HG03439 (cell line): ENCODE results near the gene MSGN1.
"Not testable (repeated sequence)": the region's sequence is repeated elsewhere in the genome, so short reads cannot be mapped to it uniquely, and the experiment has no call there.

Experiments used
- ATAC-seq: cut with Tn5 transposase; IDR thresholded peaks from one replicate; pipeline ENCODE4 v1.9.1; 2021; ENCODE audit warnings: mild to moderate bottlenecking, moderate library complexity; ENCODE audit not compliant: unreplicated experiment

Gene MSGN1

GRCh38 chr2:17804358-17804757 is 11.9 kb upstream of the MSGN1 start:
- peak; percentile 48 for ATAC-seq

- no peak for ATAC-seq
Observed at GRCh38 chr2:17805166-17805565, 11.1 kb upstream of the MSGN1 start.

DNA sequence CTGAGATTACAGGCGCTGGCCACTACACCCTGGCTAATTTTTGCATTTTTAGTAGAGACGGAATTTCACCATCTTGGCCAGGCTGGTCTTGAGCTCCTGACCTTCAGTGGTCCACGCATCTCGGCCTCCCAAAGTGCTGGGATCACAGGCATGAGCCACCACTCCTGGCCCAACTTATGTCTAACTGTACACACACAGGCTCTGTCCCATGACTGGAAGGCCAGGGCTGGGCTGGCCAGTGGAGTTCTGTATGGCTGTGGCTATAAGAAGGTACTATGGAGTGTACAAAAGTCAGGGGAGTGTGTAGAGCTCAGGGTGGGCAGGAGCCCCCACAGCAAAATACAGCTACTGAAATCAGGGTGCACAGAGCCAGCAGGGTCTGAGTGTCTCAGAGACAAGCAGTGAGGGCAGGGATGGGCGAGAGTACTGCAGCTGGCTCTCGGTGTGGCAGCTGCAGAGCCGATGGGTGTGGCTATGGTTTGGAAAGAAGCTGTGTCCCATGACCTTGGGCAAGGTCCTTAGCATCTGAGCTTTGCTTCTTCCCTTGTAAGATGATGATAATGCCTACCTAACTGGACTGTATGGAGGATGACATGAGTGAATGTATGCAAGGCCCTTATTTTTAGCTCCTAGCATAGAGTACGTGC is 10.4 kb upstream of the MSGN1 start:
- no peak for ATAC-seq

GRCh38 chr2:17813010-17813741 is 3.1 kb upstream of the MSGN1 start:
- peak; percentile 50 for ATAC-seq

- ATAC-seq, result peak; percentile 94
Observed at GRCh38 chr2:17813742-17814473, 2.4 kb upstream of the MSGN1 start.

- ATAC-seq, result no peak
Observed at GRCh38 chr2:17814601-17815000, 1.7 kb upstream of the MSGN1 start.

GRCh38 chr2:17815468-17816184 is 634 bp upstream of the MSGN1 start:
- ATAC-seq, result no peak

- ATAC-seq, result no peak
Observed at GRCh38 chr2:17818235-17818815, 2.1 kb downstream of the MSGN1 start.

GRCh38 chr2:17821080-17821479 is 4.8 kb downstream of the MSGN1 start:
- ATAC-seq, result no peak

DNA sequence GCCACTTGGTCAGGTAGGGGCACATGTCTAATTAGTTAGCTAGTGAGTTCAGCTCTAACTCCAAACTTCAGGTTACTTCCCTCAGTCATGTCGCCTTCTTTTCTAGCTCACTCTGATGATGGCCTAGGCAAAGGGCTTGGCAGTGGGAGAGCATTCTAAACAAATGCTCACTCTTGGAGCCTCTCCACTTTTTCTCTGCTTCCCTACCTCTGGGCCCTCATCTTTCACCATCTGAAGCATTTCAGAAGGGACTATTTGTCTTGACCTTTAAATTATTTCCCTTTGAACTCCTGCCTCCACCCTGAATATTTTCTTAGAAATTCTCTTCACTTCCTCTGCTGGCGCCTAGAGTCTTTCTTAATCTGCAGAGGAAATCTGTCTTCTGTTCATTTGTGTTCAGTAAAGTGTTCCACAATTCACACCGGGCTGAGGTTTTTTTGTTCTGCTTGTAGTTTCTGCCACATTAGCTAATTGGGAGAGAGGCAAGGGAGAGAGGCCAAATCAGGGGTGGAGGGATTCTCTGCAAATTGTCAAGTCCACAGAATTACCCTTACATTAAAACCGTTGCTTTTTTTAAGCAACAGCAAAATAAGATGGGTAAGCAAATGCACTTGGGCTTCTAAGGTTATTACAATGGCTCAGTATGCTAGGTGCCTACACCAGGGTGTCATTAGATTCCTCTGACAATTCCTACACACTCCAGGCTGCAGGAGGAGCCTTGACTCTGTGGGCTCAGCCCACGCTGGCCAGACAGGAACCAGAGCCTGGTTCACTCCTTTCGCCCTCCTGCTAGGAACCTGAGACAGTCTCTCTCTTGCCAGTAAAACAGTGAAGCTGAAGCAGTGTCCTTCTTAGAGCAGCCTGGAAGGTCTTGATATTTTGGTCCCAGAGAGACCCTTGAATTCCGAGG is 5.5 kb downstream of the MSGN1 start:
- no peak for ATAC-seq

GRCh38 chr2:17822445-17823117 is 6.3 kb downstream of the MSGN1 start:
- no peak for ATAC-seq

DNA sequence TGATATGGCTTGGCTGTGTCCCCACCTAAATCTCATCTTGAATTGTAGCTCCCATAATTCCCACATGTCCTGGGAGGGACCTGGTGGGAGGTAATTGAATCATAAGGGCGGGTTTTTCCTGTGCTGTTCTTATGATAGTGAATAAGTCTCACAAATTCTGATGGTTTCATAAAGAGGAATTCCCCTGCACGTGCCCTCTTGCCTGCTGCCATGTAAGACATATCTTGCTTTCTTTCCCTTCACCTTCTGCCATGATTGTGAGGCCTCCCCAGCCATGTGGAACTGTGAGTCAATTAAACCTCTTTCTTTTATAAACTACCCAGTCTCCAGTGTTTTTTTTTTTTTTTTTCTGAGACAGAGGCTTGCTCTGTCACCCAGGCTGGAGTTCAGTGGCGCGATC is 7.4 kb downstream of the MSGN1 start:
- ATAC-seq, result not testable (repeated sequence)

DNA sequence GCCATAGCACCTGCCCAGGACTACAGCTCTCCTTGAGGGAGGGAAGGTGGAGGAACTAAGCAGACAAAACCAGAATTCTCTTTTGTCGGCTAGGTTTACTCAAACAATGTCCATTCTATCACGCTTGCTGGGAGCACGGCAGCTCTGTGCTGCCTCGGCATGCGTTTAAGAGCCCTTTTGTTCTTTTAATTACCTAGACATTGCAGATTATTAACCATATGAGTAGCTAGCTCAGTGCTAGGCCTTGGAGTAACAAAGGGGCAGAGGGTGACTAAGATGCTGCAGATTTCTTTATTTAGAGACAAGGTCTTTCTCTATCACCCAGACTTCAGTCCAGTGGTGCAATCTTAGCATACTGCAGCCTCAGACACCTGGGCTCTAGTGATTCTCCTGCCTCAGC is 11.1 kb downstream of the MSGN1 start:
- ATAC-seq, result no peak

DNA sequence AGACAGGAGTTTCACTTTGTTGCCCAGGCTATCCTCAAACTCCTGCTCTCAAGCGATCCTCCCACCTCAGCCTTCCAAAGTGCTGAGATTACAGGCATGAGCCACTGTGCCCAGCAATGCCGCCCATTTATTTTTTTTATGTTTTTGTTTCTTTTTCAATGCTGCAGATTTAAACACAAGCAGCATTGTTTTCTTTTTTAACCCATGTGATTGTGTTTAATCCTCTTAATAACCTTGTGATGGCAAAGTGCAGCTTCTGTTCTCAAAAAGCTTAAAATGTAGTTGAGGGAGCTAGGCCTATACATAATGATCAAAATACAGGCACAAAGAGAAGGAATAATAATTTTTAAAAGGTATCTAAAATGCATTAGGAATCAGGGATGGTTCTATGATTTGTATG is 11.5 kb downstream of the MSGN1 start:
- no peak for ATAC-seq

DNA sequence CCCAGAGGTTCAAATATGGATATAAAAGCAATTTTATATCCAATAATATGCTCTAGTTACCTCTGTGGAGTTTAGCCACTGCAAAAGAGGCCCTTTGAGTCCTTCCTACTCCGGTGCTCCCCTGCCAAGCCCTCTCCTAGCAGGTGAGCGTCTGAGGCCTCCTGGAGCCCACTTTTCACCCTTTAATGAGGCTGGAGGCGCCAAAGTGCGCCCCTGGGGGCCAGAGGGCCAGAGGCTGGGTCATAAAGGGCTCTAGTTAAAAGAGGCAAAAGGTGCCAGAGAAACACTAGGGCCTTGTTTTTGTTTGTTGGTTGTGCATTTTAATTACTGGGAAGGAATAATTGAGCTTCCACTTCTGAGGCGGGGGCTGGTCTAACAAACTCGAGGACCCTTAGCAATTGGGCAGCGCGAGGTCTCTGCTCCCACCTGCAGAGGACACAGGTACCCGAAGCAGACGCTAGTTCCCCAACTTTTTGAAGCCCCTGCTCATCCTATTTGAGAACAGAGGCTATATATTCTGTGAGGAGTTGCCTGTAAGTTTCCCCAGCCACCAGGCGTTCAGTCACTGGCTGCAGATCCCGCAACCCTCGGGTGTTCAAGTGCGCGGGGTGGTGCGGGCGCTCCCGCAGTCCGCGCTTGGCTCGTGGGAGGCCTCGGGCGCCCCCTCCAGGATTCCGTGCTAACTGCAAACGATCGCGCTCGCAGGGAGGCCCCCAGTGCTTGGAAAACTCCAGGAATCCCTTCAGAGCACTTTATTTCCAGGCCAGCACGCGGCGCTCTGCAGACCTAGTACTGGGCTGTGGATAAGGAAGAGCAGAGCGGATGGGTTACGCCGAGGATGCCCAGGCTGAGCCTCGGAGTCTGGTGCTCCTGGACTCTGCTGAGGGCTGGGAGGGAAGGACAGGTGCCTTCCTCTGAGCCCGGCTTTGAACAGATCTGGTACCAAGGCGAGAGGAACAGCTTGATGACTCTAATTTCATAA is 14.1 kb downstream of the MSGN1 start:
- peak; percentile 87 for ATAC-seq

- no peak for ATAC-seq
Observed at GRCh38 chr2:17835516-17835915, 19.3 kb downstream of the MSGN1 start.

GRCh38 chr2:17839959-17840358 is 23.7 kb downstream of the MSGN1 start:
- ATAC-seq, result no peak

- no peak for ATAC-seq
Observed at GRCh38 chr2:17843457-17843856, 27.2 kb downstream of the MSGN1 start.
